CD14-positive monocyte (primary cell): Measurements from ENCODE around the gene WNT7A. TPM values are rescaled to one million over a fixed set of nuclear protein-coding genes. Genes with fewer than 3 reads are reported as not detected.

Experiments
- DNase-seq, 3 donors: peaks; one replicate each; pipeline ENCODE4 v3.0.0-alpha.2; 2011 to 2022
- H2AFZ ChIP-seq: 2 replicates; pipeline ENCODE4 v1.6.0; 2012; ENCODE audit warnings: mild to moderate bottlenecking, low read depth, low read length, inconsistent platforms; ENCODE audit not compliant: insufficient read depth, poor library complexity, severe bottlenecking
- H3K27ac ChIP-seq, 2 donors: 1 replicate in 1 of 2; 2 replicates in 1 of 2; pipeline ENCODE4 v1.5.1; 2012 to 2013; ENCODE audit warnings: low read length in 2 of 2, control low read depth in 1 of 2, inconsistent platforms in 1 of 2, low read depth in 1 of 2, mild to moderate bottlenecking in 1 of 2
- H3K27me3 ChIP-seq, 2 donors: one replicate each; pipeline versions ENCODE4 v1.6.0 to v1.6.1; 2011 to 2013; ENCODE audit warnings: low read length in 2 of 2; ENCODE audit not compliant: control insufficient read depth in 2 of 2, insufficient read depth in 2 of 2
- H3K36me3 ChIP-seq, 2 donors: replicated peaks in 1 of 2; 1 replicate in 1 of 2; 2 replicates in 1 of 2; pipeline versions ENCODE4 v1.5.1 to v1.6.1; 2012 to 2013; ENCODE audit warnings: low read length in 2 of 2, control low read depth in 1 of 2, inconsistent platforms in 1 of 2, mild to moderate bottlenecking in 1 of 2; ENCODE audit not compliant: insufficient read depth in 2 of 2, control insufficient read depth in 1 of 2
- H3K4me1 ChIP-seq, 2 donors: 1 replicate in 1 of 2; 2 replicates in 1 of 2; pipeline versions ENCODE4 v1.5.1 to v1.6.1; 2012 to 2013; ENCODE audit warnings: low read length in 2 of 2, control low read depth in 1 of 2, inconsistent platforms in 1 of 2, mild to moderate bottlenecking in 1 of 2, moderate library complexity in 1 of 2; ENCODE audit not compliant: insufficient read depth in 2 of 2, control insufficient read depth in 1 of 2
- H3K4me2 ChIP-seq: replicated peaks from 2 replicates; pipeline ENCODE3; 2012; ENCODE audit warnings: low read length, moderate library complexity, mild to moderate bottlenecking; ENCODE audit not compliant: poor library complexity, severe bottlenecking; ENCODE audit errors: extremely low read depth
- H3K4me3 ChIP-seq, 3 experiments: fragments of 200-600 bp in 1 of 3; sonication (generic) in 1 of 3; replicated peaks in 1 of 3; 1 replicate in 2 of 3; 2 replicates in 1 of 3; pipeline ENCODE4 v1.5.1; 2011 to 2013; ENCODE audit warnings: low read length in 3 of 3, mild to moderate bottlenecking in 3 of 3, control low read depth in 2 of 3, low read depth in 2 of 3, inconsistent platforms in 1 of 3, moderate library complexity in 1 of 3
- H3K79me2 ChIP-seq: 2 replicates; pipeline ENCODE4 v1.6.0; 2012; ENCODE audit warnings: mild to moderate bottlenecking, control low read depth, inconsistent platforms, low read length, moderate library complexity; ENCODE audit not compliant: insufficient read depth
- H3K9ac ChIP-seq: 2 replicates; pipeline ENCODE4 v1.6.0; 2017; ENCODE audit warnings: low read length, mild to moderate bottlenecking; ENCODE audit not compliant: insufficient read depth, poor library complexity, severe bottlenecking
- H3K9me3 ChIP-seq, 2 donors: replicated peaks in 1 of 2; 1 replicate in 1 of 2; 2 replicates in 1 of 2; pipeline versions ENCODE4 v1.5.1 to v1.6.1; 2012 to 2013; ENCODE audit warnings: low read length in 2 of 2, control low read depth in 1 of 2; ENCODE audit not compliant: control insufficient read depth in 1 of 2, insufficient read depth in 1 of 2
- H4K20me1 ChIP-seq: 2 replicates; pipeline ENCODE4 v1.6.0; 2012; ENCODE audit warnings: mild to moderate bottlenecking, low read length, control low read depth, moderate library complexity; ENCODE audit not compliant: insufficient read depth
- H3K27ac Mint-ChIP-seq, 7 donors: one replicate each; pipeline ENCODE4 v1.8.0; 2020; ENCODE audit warnings: mild to moderate bottlenecking in 7 of 7, mixed read lengths in 7 of 7, moderate library complexity in 6 of 7, inconsistent platforms in 2 of 7
- H3K27me3 Mint-ChIP-seq, 3 donors: one replicate each; pipeline ENCODE4 v1.8.0; 2021 to 2022; ENCODE audit warnings: low read depth in 3 of 3, mild to moderate bottlenecking in 3 of 3, mixed read lengths in 3 of 3, moderate library complexity in 3 of 3, inconsistent platforms in 1 of 3
- H3K36me3 Mint-ChIP-seq, 2 donors: one replicate each; pipeline ENCODE4 v1.8.0; 2020; ENCODE audit warnings: mixed read lengths in 2 of 2, inconsistent platforms in 1 of 2, mild to moderate bottlenecking in 1 of 2
- H3K4me1 Mint-ChIP-seq: one replicate; pipeline ENCODE4 v1.8.0; 2020; ENCODE audit warnings: mild to moderate bottlenecking, mixed read lengths
- H3K4me3 Mint-ChIP-seq, 2 donors: one replicate each; pipeline ENCODE4 v1.8.0; 2020; ENCODE audit warnings: mild to moderate bottlenecking in 2 of 2, mixed read lengths in 2 of 2, moderate library complexity in 1 of 2
- H3K9me3 Mint-ChIP-seq, 7 donors: one replicate each; pipeline ENCODE4 v1.8.0; 2020 to 2022; ENCODE audit warnings: mixed read lengths in 7 of 7, mild to moderate bottlenecking in 6 of 7, moderate library complexity in 6 of 7, inconsistent platforms in 2 of 7
- CTCF ChIP-seq: fragments of 200-600 bp; IDR thresholded peaks from one replicate; pipeline ENCODE4 v1.8.0; 2022; ENCODE audit warnings: antibody characterized with exemption, mild to moderate bottlenecking
- WGBS: methylation state at CpG from one replicate; pipeline ENCODE4 v1.1.5; 2013; ENCODE audit warnings: missing lambda C conversion rate; ENCODE audit not compliant: insufficient coverage; 5-methylcytosine and 5-hydroxymethylcytosine counted together
- intact Hi-C, 2 donors: fragments of 100-400 bp; cut with micrococcal nuclease; formaldehyde crosslinking; loops; one replicate each; pipeline versions ENCODE4 v1.15.0 to v1.15.1; 2023
- polyA plus RNA-seq, 3 donors: library from polyadenylated mRNA; depleted of rRNA in 1 of 3; unstranded in 2 of 3; stranded (reverse) in 1 of 3; fragments of 300-500 nt in 2 of 3; fragments of >200 nt in 1 of 3; fragmentation: Illumina TruSeq in 2 of 3; gene quantifications; 1 replicate in 2 of 3; 2 replicates in 1 of 3; pipeline ENCODE4 v1.2.3, GENCODE V29; 2012 to 2021

The WNT7A gene
- polyA plus RNA-seq, 3 donors: not detected

- no peaks in the 10 kb centered on the region for H3K36me3 ChIP-seq
- no peaks in the 10 kb centered on the region for H3K9me3 ChIP-seq
- DNase-seq: no peak
- no peak overlapping the region for H3K4me2 ChIP-seq
- no peak for TF ChIP-seq CTCF
- 100% methylated on average over 2 of the region's 2 CpGs for WGBS
- no peaks in the 10 kb centered on the region for H3K27me3 ChIP-seq
- no peak overlapping the region for H3K9ac ChIP-seq
- H3K36me3 Mint-ChIP-seq: no peaks in the 10 kb centered on the region
- H3K79me2 ChIP-seq: no peaks in the 10 kb centered on the region
- no peak overlapping the region for H3K4me3 Mint-ChIP-seq
- no peak overlapping the region for H3K27ac ChIP-seq
- H2AFZ ChIP-seq: no peak overlapping the region
- intact Hi-C loops: no loop called here
- H3K9me3 Mint-ChIP-seq: no peaks in the 10 kb centered on the region
- no peak overlapping the region for H3K4me3 ChIP-seq
- peaks cover 3 to 5% (median 4%) of the 10 kb centered on the region in 3 donors for H3K27me3 Mint-ChIP-seq
- H3K27ac Mint-ChIP-seq: no peak overlapping the region
- H3K4me1 ChIP-seq: no peaks in the 10 kb centered on the region
- no peaks in the 10 kb centered on the region for H3K4me1 Mint-ChIP-seq
- no peaks in the 10 kb centered on the region for H4K20me1 ChIP-seq
Observed at GRCh38 chr3:13840456-13840855, 39.4 kb downstream of the WNT7A start.

GRCh38 chr3:13839726-13840340 lies 40.0 kb downstream of the WNT7A start:
- no peak for DNase-seq
- Histone ChIP-seq H3K4me1 (no peaks in the 10 kb centered on the region), H3K79me2 (no peaks in the 10 kb centered on the region), H2AFZ (no peak overlapping the region), H3K9ac (no peak overlapping the region), H4K20me1 (no peaks in the 10 kb centered on the region), H3K27ac (no peak overlapping the region), H3K36me3 (no peaks in the 10 kb centered on the region), H3K9me3 (no peaks in the 10 kb centered on the region), H3K27me3 (no peaks in the 10 kb centered on the region), H3K4me3 (no peak overlapping the region), H3K4me2 (no peak overlapping the region)
- H3K36me3 Mint-ChIP-seq: no peaks in the 10 kb centered on the region
- H3K4me3 Mint-ChIP-seq: no peak overlapping the region
- no peaks in the 10 kb centered on the region for H3K4me1 Mint-ChIP-seq
- 89% methylated on average over 5 of the region's 5 CpGs for WGBS
- no peaks in the 10 kb centered on the region for H3K9me3 Mint-ChIP-seq
- H3K27ac Mint-ChIP-seq: no peak overlapping the region
- no peak for TF ChIP-seq CTCF
- peaks cover 1 to 8% (median 4%) of the 10 kb centered on the region in 3 donors for H3K27me3 Mint-ChIP-seq
- intact Hi-C loops: no loop called here
